NOMO-1 treated with DMSO at 0.1 percent for 48 hours (cell line): ENCODE results near the gene BMP7.
A peak's percentile ranks its signal among the peaks of the same experiment; 100 is the strongest.

ENCODE experiments used
- DNase-seq: peaks from one replicate; lab custom pipeline; 2025; ENCODE audit not compliant: unreplicated experiment; lab: John Stamatoyannopoulos, UW

BMP7 gene

DNA sequence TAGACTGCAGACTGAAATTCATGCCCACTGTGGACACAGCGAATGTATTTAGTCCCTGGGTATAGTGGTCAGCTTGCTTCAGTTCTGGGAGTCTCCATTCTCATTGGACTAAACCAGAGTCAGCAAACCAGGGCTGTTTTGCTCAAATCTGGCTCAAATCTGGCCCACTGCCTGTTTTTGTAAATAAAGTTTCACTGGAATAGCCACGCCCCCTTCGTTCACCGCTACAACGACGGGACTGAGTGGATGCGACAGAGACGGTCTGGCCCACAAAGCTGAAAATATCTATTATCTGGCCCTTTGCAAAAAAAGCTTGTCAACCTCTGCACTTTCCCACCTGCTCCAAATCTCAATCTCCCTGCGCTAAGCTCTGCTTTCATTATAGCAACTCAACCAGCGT lies 135.4 kb downstream of the BMP7 start:
- DNase-seq, result no peak

DNA sequence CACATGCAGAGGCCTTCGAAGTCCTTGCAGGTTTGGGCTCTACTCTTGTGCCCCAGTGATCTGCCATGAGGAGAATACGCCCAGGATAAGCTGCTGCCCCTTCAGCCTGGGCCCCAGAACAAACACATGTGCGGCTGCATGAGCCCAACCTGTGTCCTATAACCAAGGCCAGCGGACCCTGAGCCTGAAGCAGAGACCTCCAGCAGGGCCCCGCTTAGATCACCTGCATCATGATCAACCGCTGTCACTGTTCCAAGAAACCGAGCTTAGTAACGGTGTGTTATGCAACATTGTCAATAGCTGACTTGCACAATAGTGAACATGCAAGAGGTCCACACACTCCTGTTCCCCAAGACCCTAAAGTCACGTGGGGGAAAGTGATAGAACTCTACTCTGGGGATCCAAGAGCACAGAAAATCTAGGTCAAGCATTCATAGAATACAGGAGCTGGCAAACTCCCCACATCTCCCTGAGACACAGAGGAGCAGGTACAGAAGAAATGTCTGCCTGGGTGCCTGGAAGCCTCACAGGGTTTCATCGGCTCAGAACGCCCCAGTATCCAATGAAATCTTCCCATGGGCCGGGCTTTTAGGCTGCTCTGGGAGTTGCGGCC lies 136.2 kb downstream of the BMP7 start:
- peak; percentile 56 for DNase-seq

DNA sequence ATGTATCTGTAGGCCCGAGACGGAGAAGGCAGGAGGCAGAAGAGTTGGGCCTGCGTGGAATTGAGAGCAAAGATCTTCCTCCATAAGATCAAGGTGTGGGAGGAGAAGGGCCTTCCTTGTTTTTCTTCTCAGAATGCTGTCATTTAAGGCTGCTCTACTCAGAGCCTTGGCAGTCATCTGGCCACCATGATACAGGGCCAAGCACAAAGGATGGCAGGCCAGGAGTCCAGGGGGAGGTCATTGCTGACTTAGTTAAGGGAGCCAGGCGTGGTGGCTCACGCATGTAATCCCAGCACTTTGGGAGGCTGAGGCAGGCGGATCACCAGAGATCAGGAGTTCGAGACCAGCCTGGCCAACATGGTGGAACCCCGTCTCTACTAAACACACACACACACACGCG lies 137.1 kb downstream of the BMP7 start:
- DNase-seq, result no peak

DNA sequence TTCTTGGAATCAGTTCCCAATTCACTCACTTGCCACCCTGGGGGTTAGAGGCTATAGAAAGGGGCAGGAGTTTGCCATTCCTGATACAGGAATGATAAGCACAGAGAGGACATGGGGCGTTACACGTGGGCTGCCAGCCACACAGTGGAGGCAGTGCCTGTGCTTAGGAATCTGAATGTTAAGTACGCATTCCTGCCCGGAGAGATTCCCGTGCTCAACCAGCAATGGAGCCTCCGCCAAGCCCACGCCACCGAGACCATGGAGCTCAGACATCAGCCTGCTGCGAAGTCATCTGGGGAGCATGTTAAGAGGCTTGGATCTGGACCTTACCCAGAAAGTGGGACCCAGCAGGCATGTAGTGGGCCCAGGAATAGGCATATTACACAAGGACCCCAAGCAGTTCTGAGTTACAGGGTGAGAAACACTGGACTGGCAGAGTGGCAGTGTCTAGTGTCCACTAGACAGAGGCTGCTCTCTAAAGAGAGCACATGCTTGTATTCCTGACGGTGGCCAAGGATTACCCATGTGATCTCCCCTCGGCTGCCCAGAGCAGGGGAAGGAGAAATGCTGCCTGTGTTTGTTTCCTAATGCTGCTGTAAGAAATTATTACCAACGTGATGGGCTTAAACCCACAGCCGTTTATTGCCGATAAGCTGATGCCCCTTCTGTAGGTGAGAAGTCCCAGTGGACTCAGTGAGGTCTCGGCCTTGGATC lies 138.2 kb downstream of the BMP7 start:
- DNase-seq, result no peak

DNA sequence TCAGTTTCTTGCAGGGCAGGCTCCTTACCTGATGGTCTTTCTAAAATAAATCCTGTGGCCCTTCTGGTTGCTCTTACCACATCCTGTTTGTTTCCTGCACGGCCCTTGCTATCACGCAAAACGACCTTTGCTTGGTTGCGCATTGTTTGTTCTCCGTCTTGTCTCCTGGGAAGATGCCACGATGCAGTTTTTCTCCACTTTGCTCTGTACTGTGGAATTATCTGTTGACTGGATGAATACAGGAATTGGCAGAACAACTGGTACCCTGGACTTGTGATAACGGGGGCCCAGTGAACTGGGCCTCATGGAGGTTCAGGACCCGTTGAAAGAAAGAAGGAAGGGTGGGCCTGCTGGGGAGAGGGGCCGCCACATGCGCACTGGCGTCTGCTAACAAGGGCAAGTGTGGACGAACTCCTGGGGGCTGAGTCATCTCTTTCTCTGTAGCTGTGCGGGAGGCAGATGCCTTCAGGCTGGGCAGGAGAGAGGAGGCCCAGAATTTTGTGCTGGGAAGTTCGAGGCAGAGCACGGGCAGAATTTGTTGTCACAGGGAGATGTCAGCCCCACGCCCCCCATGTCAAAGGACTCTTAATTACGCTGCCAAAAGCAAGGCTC lies 139.9 kb downstream of the BMP7 start:
- no peak for DNase-seq

DNA sequence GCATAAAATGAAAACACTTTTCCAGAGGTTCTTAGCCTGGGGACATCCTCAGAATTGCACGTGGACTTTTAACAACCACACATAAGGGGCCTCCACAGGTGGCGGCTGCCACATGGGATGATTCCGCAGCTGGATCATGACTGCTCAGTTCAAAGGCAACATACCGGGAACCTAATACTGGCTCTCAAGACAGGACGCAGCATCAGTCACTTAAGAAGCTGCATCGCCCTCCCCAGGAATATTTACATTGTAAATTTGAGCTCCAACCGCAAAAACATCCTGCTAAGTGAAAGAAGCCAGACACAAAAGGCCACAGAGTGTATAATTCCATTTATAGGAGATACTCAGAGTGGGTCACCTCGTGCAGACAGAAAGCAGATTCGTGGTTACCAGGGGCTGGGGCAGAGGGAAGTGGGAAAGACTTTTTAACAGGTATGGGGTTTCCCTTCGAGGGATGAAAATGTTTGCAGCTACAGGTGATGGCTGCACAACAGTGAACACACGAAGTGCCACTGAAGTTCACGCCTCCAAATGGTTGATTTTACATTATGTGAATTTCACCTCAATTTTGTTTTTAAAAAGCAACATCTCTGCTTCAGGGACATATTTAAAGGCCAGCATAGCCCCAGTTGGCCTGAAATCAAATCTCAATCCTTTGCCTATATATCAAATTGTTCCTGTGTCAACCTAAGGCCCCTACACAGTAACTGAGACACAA lies 141.5 kb downstream of the BMP7 start:
- DNase-seq, result no peak

DNA sequence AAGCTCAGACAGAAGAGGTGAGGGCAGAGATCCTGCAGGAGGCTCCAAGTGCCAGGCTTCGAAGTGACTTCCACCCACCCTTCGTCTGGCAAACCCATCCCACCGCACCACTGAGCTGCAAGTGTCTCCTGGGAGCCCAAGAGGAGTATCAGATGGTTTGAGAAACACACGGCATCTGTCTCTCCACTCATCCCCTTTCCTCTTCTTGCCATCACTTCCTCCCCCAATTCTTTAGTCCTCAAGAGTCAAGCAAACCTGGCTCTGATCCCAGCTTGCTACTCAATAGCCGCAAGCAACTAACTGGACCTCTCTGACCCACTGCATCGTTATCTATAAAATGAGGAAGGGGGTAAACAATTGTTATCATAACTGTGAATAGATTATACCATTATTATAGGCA lies 142.1 kb downstream of the BMP7 start:
- no peak for DNase-seq

DNA sequence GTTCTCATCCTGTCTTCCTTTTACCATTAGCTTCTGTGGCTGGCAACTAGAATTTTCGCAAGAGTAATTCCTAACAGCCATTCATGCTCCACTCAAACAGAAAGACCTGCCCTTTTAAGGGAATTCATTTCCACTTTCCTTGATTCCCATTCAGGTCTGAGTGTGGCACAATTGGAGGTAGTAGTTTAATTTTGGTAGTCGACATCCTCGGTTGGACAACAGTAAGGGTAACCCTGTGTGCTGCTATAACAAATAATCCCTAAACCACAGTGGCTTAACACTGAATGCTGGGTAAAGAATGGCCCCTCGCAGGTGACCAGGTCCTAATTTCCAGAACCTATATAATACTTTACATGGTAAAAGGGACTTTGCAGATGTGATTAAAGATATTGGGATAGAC lies 142.9 kb downstream of the BMP7 start:
- DNase-seq, result no peak

DNA sequence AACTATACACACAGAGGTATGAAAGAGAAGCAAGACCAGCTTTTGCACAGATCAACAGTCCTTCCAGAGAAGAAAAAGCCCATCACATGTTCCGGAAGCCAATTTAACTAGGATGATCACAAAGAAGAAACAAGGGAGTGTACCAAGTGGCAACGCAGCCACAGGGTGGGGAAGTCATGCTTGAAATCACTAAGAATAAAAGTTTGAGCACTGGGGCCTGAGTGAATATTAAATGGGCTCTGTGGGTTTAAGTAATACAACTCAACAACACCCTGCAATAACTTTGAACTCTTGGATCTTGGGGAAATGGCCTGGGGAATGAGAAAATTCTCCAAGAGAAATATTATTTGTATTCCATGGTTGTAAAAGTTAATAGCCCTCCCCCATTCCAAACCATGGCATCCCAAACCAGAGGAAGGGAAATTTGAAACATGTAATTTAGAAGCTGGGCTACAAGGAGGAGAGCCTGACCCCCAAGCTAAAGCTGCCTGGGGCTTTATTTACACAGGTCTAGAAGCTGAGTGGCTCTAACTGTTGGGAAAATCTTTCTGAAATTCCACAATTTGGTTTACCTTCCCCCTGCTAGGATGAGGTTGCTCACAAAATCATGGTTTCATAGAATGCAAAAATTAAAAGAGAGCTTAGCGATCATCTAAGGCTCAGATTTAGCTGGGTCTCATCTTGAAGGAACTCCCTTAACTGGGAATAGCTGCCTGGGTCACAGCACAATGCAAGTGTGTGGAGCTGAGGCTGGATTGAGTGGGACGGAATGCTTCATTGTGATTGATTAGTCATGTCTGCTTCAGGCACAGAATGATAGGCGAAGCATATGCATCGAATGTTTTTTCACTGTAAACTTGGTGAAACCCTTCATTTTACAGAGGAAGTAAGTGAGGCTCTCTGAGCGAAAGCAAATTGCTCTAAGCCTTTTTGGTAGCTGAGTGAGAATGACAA lies 143.6 kb downstream of the BMP7 start:
- DNase-seq, result no peak

DNA sequence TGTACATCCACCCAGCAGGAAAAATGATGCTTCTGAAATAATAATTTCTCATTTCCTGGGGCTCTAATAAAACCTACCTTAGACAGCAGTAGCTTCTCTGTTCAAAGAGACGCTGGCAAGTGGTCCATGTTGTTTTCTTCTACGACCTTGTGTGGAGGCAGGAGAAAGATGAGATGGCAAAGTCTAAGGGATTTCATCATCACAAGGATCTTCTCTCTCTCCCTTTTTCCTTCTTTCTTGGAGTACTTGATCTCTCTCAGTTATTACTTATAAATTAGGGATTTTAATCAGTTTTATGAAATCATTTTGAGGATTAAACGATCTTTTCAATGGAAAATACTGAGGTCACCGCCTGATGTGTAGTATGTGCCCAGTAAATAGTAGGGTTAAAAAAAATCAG lies 147.5 kb downstream of the BMP7 start:
- no peak for DNase-seq
